ENCODE measurements around the gene DEK. TPM values are rescaled to one million over a fixed set of nuclear protein-coding genes. Genes with fewer than 3 reads are reported as not detected.

Gene DEK
- total and polyA plus RNA-seq, 2 of the 13 experiments (the other 11 are each of a cell fraction or from before 2014, with no cell fraction given), result 53.2 to 276 TPM

- 0 out of 2 replicates have a peak, but pooled peaks have one; percentile 18 for TF ChIP-seq ZNF142 (CRISPR knock-in tag; IDR thresholded peaks at IDR 0.05)
- 0 out of 2 replicates have a peak, but pooled peaks have one; percentile 38 for TF ChIP-seq MEF2D (CRISPR knock-in tag; IDR thresholded peaks at IDR 0.05)
- TF ChIP-seq CENPT (CRISPR knock-in tag; IDR thresholded peaks at IDR 0.05; ENCODE audit: low read depth), result no peak
- no peak for TF ChIP-seq ZNF782 (CRISPR knock-in tag; IDR thresholded peaks at IDR 0.05; ENCODE audit: borderline replicate concordance)
- no peak for TF ChIP-seq MBNL3 (CRISPR knock-in tag; conservative IDR thresholded peaks at IDR 0.05)
- TF ChIP-seq ZBTB42 (CRISPR knock-in tag; IDR thresholded peaks at IDR 0.05), result no peak
- peak; percentile 20 for TF ChIP-seq ZNF772 (CRISPR knock-in tag; IDR thresholded peaks at IDR 0.05)
- no peak for TF ChIP-seq FOXP1 (IDR thresholded peaks at IDR 0.05)
- no peak for TF ChIP-seq FOXP1 (CRISPR knock-in tag; IDR thresholded peaks at IDR 0.05)
- no peak for TF ChIP-seq ZFP91 (CRISPR knock-in tag; IDR thresholded peaks at IDR 0.05; ENCODE audit: borderline replicate concordance)
- TF ChIP-seq RBM39 (IDR thresholded peaks at IDR 0.05; ENCODE audit: low read depth, low read length, poor library complexity, severe bottlenecking), result no peak
- TF ChIP-seq ARHGAP35 (CRISPR knock-in tag; IDR thresholded peaks at IDR 0.05; ENCODE audit: borderline replicate concordance), result no peak
- TF ChIP-seq ZBTB37 (CRISPR knock-in tag; IDR thresholded peaks at IDR 0.05), result no peak
- TF ChIP-seq ZNF619 (CRISPR knock-in tag; IDR thresholded peaks at IDR 0.05), result no peak
- no peak for TF ChIP-seq ZNF572 (CRISPR knock-in tag; IDR thresholded peaks at IDR 0.05)
- no peak for TF ChIP-seq ZSCAN12 (CRISPR knock-in tag; IDR thresholded peaks at IDR 0.05)
- no peak for TF ChIP-seq PHF21A (CRISPR knock-in tag; IDR thresholded peaks at IDR 0.05)
- no peak for TF ChIP-seq ZNF75D (CRISPR knock-in tag; IDR thresholded peaks at IDR 0.05; ENCODE audit: borderline replicate concordance)
- TF ChIP-seq STAG1 (CRISPR knock-in tag; IDR thresholded peaks at IDR 0.05), result no peak
Observed at GRCh38 chr6:18264923-18265377, 620 bp upstream of the DEK start (continued).
